ENCODE results near the gene IQGAP2. TPM values are rescaled to one million over a fixed set of nuclear protein-coding genes. Genes with fewer than 3 reads are reported as not detected.

IQGAP2 gene
- total and polyA plus RNA-seq, 2 of the 8 experiments (the other 6 are each of a cell fraction or from before 2014, with no cell fraction given): 19.7 to 66.0 TPM

GRCh38 chr5:76476474-76477038 lies 73.5 kb downstream of the IQGAP2 start:
- Histone ChIP-seq H3K56ac (replicated peaks; ENCODE audit: insufficient read length, low read depth, low read length) (no peak overlapping the region), H3K23me2 (ENCODE audit: low read depth, low read length) (no peaks in the 10 kb centered on the region), H4K91ac (replicated peaks; ENCODE audit: insufficient read length, low read length) (no peak overlapping the region), H3K4me1 (replicated peaks in 1 of 4; ENCODE audit: control insufficient read depth in 3 of 4, insufficient read depth in 4 of 4, low read length in 3 of 4) (peaks cover 2 to 28% (median 13%) of the 10 kb centered on the region in 4 experiments), H3K18ac (ENCODE audit: extremely low read depth, low read length) (no peak overlapping the region; the same call in 1 of the 2 replicates), H3K14ac (ENCODE audit: insufficient read length) (no peak overlapping the region), H3K36me3 (ENCODE audit: control insufficient read depth in 2 of 4, insufficient read depth in 4 of 4, low read length in 3 of 4) (no peaks in the 10 kb centered on the region), H3K23ac (ENCODE audit: insufficient read length) (no peak overlapping the region), H3K9ac (replicated peaks in 1 of 4; ENCODE audit: extremely low read depth in 1 of 4, low read depth in 3 of 4, low read length in 3 of 4) (no peak overlapping the region), H2AK5ac (ENCODE audit: low read depth, low read length) (no peak overlapping the region), H3K4me2 (ENCODE audit: insufficient read depth in 1 of 2, low read depth in 2 of 2, low read length in 2 of 2) (no peak overlapping the region), H2BK120ac (replicated peaks; ENCODE audit: low read depth, low read length) (no peak overlapping the region), H2BK20ac (ENCODE audit: low read length) (no peak overlapping the region), H3K9me3 (ENCODE audit: insufficient read depth in 2 of 2, low read depth in 1 of 2, low read length in 1 of 2) (peaks cover under 1 to 3% of the 10 kb centered on the region in 2 experiments; a peak in 1 of 4 replicates), H2BK15ac (ENCODE audit: low read length) (no peak overlapping the region), H3K27me3 (replicated peaks in 1 of 4; ENCODE audit: control insufficient read depth in 3 of 4, extremely low read depth in 1 of 4, insufficient read depth in 3 of 4, low read length in 3 of 4) (no peaks in the 10 kb centered on the region), H3K27ac (ENCODE audit: low read depth, low read length) (no peak overlapping the region), H2AFZ (ENCODE audit: low read length) (no peak overlapping the region), H2BK5ac (ENCODE audit: low read depth, low read length) (0 out of 2 replicates have a peak overlapping the region, but pooled peaks have one; percentile 49), H3K79me2 (ENCODE audit: control insufficient read depth in 1 of 2, insufficient read depth in 2 of 2, low read length in 2 of 2) (peaks cover 0 to 28% of the 10 kb centered on the region in 2 experiments; a peak in 2 of 4 replicates), H4K20me1 (replicated peaks in 1 of 2; ENCODE audit: control insufficient read depth in 1 of 2, insufficient read depth in 2 of 2, low read length in 2 of 2) (no peaks in the 10 kb centered on the region), H3K79me1 (ENCODE audit: low read depth, low read length) (peaks cover 13% of the 10 kb centered on the region; the same call in 1 of the 2 replicates), H3K4me3 (ENCODE audit: extremely low read depth in 1 of 4, insufficient read depth in 2 of 4, low read depth in 3 of 4, low read length in 4 of 4) (no peak overlapping the region), H2BK12ac (ENCODE audit: low read depth, low read length) (peak overlapping the region; percentile 96; the same call in 1 of the 2 replicates), H3K4ac (replicated peaks; ENCODE audit: insufficient read length, low read depth, low read length) (no peak overlapping the region), H4K8ac (ENCODE audit: extremely low read depth, insufficient read depth, low read length) (no peak overlapping the region), H4K5ac (ENCODE audit: insufficient read length, low read depth, low read length) (no peak overlapping the region)
- ChIA-PET CTCF (ENCODE audit: partially characterized antibody) (interaction anchor here (0.9 to 11.0 kb wide), 4 partner anchors 6 to 73 kb away, joined by 3 to 69 read pairs (median 4); no protein-coding TSS in a partner anchor), POLR2A (ENCODE audit: partially characterized antibody) (no interaction called here)
- no peak for DNase-seq (ENCODE audit: low read depth in 1 of 2, low spot score in 2 of 2)
- TF ChIP-seq ZNF274 (IDR thresholded peaks at IDR 0.05; ENCODE audit: borderline replicate concordance, extremely low read depth, low read length): no peak
- no peak for TF ChIP-seq TCF12 (IDR thresholded peaks at IDR 0.05; ENCODE audit: low read depth, low read length)
- TF ChIP-seq BRCA1 (IDR thresholded peaks at IDR 0.05; ENCODE audit: low read depth, low read length): no peak
- no peak for TF ChIP-seq ASH2L (IDR thresholded peaks at IDR 0.05; ENCODE audit: low read length)
- TF ChIP-seq TAF1 (IDR thresholded peaks at IDR 0.05; ENCODE audit: low read depth, low read length): no peak
- no peak for TF ChIP-seq EZH2 (IDR thresholded peaks at IDR 0.05; ENCODE audit: low read depth, low read length, severe bottlenecking)
- TF ChIP-seq SAP30 (IDR thresholded peaks at IDR 0.05; ENCODE audit: insufficient read depth, insufficient replicate concordance, low read length): no peak
- TF ChIP-seq E2F6 (IDR thresholded peaks at IDR 0.05): no peak
- no peak for TF ChIP-seq PHF8 (conservative IDR thresholded peaks at IDR 0.05; ENCODE audit: low read depth, low read length)
- TF ChIP-seq POLR2AphosphoS5 (IDR thresholded peaks at IDR 0.05; ENCODE audit: low read depth, low read length): no peak
- TF ChIP-seq SIX5 (IDR thresholded peaks at IDR 0.05; ENCODE audit: low read depth, low read length): no peak
- TF ChIP-seq POLR2A (IDR thresholded peaks at IDR 0.05; ENCODE audit: control extremely low read depth in 1 of 2, low read depth in 2 of 2, low read length in 2 of 2): no peak
- TF ChIP-seq SUZ12 (IDR thresholded peaks at IDR 0.05; ENCODE audit: low read length): no peak
- no peak for TF ChIP-seq SRF (IDR thresholded peaks at IDR 0.05; ENCODE audit: low read depth, low read length)
- 84% methylated on average over 3 of the region's 3 CpGs; no CpG with 5 or more reads in 1 of the 2 experiments for WGBS, 2 experiments (ENCODE audit: extremely low coverage in 1 of 2, insufficient coverage in 1 of 2, insufficient read length in 1 of 2, insufficient replicate concordance in 2 of 2, low coverage in 1 of 2, low lambda C conversion rate in 2 of 2, missing lambda C conversion rate in 1 of 2)
- no peak for FAIRE-seq

Measured in H1 (cell line).